Heart right ventricle (tissue), 16 donors: ENCODE results near the gene DNAJB1. TPM values are rescaled to one million over a fixed set of nuclear protein-coding genes. Genes with fewer than 3 reads are reported as not detected.

ENCODE experiments used
- ATAC-seq, 8 donors: fragments of 200-7000 bp; cut with Tn5 transposase; one replicate each; pipeline ENCODE4 v1.9.1; 2020; ENCODE audit warnings: mild to moderate bottlenecking in 8 of 8, moderate library complexity in 8 of 8, moderate number of reproducible peaks in 1 of 8
- DNase-seq, 2 donors: peaks; one replicate each; pipeline ENCODE4 v3.0.0-alpha.2; 2020
- H3K27ac ChIP-seq, 10 donors: fragments of 200-600 bp; sonication (generic) in 2 of 10; one replicate each; pipeline versions ENCODE4 v1.5.0 to v1.8.0; 2020 to 2022; ENCODE audit warnings: mild to moderate bottlenecking in 3 of 10
- H3K27me3 ChIP-seq, 7 donors: fragments of 200-600 bp; one replicate each; pipeline ENCODE4 v1.8.0; 2021 to 2022; ENCODE audit warnings: mild to moderate bottlenecking in 2 of 7
- H3K36me3 ChIP-seq, 9 donors: fragments of 200-600 bp; sonication (generic) in 1 of 9; one replicate each; pipeline versions ENCODE4 v1.5.0 to v1.8.0; 2020 to 2022; ENCODE audit warnings: mild to moderate bottlenecking in 2 of 9
- H3K4me1 ChIP-seq, 9 donors: fragments of 200-600 bp; sonication (generic) in 1 of 9; one replicate each; pipeline versions ENCODE4 v1.5.0 to v1.8.0; 2020 to 2022; ENCODE audit warnings: mild to moderate bottlenecking in 4 of 9
- H3K4me3 ChIP-seq, 10 donors: fragments of 200-600 bp; sonication (generic) in 2 of 10; one replicate each; pipeline versions ENCODE4 v1.5.0 to v1.8.0; 2020 to 2022; ENCODE audit warnings: mild to moderate bottlenecking in 7 of 10, moderate library complexity in 2 of 10
- H3K9me3 ChIP-seq, 11 donors: fragments of 200-600 bp in 10 of 11; sonication (generic) in 2 of 11; one replicate each; pipeline versions ENCODE4 v1.5.0 to v1.8.0; 2013 to 2022; ENCODE audit warnings: mild to moderate bottlenecking in 2 of 11, control low read depth in 1 of 11, moderate library complexity in 1 of 11
- CTCF ChIP-seq, 9 donors: fragments of 200-600 bp; sonication (generic) in 2 of 9; IDR thresholded peaks; one replicate each; pipeline versions ENCODE4 v1.5.0 to v1.8.0; 2021 to 2022; ENCODE audit warnings: antibody characterized with exemption in 9 of 9, mild to moderate bottlenecking in 5 of 9, moderate library complexity in 1 of 9
- WGBS, 2 donors: extraction: QIAGEN DNeasy Blood & Tissue Kit; methylation state at CpG; one replicate each; pipeline ENCODE4 v1.1.7; 2013; ENCODE audit warnings: inconsistent platforms in 1 of 2; 5-methylcytosine and 5-hydroxymethylcytosine counted together
- intact Hi-C, 10 donors: fragments of 100-400 bp; cut with DNase I; formaldehyde crosslinking; loops; one replicate each; pipeline versions ENCODE4 v1.11.1 to v1.14.2; 2022
- polyA plus RNA-seq, 2 donors: library from polyadenylated mRNA; stranded (reverse); fragments of 200-250 nt; gene quantifications; one replicate each; pipeline ENCODE4 v1.2.3, GENCODE V29; 2013
- total RNA-seq, 10 donors: library from RNA; stranded (reverse); fragmentation: NEBNext Ultra II Directional in 3 of 10; extraction: Animal tissue kit (Norgen Biotek cat#: 25700) in 3 of 10; gene quantifications; one replicate each; pipeline versions ENCODE4 v1.2.1 to v1.2.4, GENCODE V29; 2021 to 2023
- donor health status: Arrhythmogenic right ventricular cardiomyopathy.
- donor health status: ischemic (EF 13 %, LVEDD 7.1; RV severe dilation, severe dysfunction).
- donor health status: healthy with polysubstance abuse.
- donor health status: DM: no; HTN: yes; CAD: no.
- donor health status: DM: no; HTN: no; CAD: no.
- donor health status: ischemic (EF 25% LVEDD 6.9; RV normal size, moderate dysfunction).
- donor health status: ischemic (EF 25% LVEDD 5.7; RV mildly dilated, moderate dysfunction).
- donor health status: healthy.
- donor health status: DM: yes; HTN: yes; CAD: no.
- donor health status: Ischemic cardiomyopathy.
- donor health status: ischemic (EF 35%, LVEDD 5.7; RV mildly dilated, moderate dysfunction).
- donor health status: nonischemic (EF 11% LVEDD 7.7; RV severe dilation, severe dysfunction).
- donor health status: DM: yes; HTN: yes; CAD: no.
- donor health status: PGD.
- donor health status: ischemic (EF 29% LVEDD 5.4; RV normal size, mild dysfunction).
- donor health status: nonischemic (EF 23%, LVEDD 6.1; RV moderate dilation, normal function).

Gene DNAJB1
- total and polyA plus RNA-seq, 12 donors = 23.6 to 99.0 (median 44.6) TPM

DNA sequence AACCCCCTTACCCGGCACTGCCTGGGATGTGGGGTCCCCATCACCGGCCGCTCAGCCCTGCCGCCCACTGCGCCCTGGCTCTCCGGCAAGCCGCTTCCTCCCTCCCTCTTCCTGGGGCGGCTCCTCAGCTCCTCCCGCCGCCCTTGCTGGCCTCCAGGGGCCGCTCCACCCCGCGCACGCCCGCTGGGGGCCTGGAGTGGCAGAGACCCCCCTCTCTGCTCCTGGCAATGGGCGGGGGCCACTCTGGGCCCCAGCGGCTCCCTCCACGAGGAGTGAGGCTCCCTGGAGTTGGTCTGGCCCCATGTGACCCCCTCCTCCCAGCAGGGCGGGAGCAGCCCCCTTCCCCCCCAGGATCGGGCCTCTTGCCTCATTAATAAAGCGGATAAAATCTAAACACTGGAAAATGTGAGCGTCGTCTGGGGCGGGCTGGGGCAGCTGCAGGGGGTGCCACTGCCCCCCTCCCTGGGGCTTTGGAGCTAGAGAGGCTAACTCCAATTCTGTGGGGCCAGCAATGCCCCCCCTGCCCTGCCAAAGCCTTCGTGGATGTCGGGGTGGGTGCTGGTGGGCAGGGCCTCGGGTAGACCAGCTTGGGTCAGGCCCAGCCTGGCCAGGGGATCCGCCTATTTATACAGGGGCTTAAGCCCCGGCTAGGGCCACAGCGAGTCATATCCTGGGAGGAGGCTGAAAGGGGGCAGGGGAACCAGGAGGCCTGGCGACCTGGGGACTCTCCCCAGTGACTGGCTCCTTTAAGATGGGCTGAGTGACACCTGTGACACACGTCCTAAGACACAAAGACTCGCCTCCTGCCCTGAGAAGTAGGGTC, 42.7 kb downstream of the DNAJB1 start, which contains the start of gene PTGER1:
Gene PTGER1 (minus strand): TSS at position 104 of the 823 bp plus-strand sequence. CDS start 1,034 bp downstream, outside the sequence.
- 17 to 23% methylated on average over 33 of the region's 33 CpGs for WGBS, 2 donors
- peak within 1 kb of the TSS in 2 of 10 donors; percentile 13 to 38 for H3K4me3 ChIP-seq
- peaks cover 11 to 57% (median 33%) of the 10 kb centered on the region in 9 donors for H3K4me1 ChIP-seq
- no peak for DNase-seq
- peaks cover 4 to 39% (median 31%) of the 10 kb centered on the region in 7 donors for H3K27me3 ChIP-seq
- no peak within 1 kb of the TSS for H3K27ac ChIP-seq
- intact Hi-C loops = loop anchor here in 1 of 10 donors (10.0 kb wide), 1 partner anchor 341 kb away; the partner anchor contains the start of gene ASF1B
- ATAC-seq = peak in 1 of 8 donors; percentile 7
- H3K9me3 ChIP-seq = no peaks in the 10 kb centered on the region
- TF ChIP-seq CTCF (IDR thresholded peaks at IDR 0.05) = peak in 7 of 9 donors; percentile 26 to 51 (median 40)
- H3K36me3 ChIP-seq = peaks cover 0 to 47% (median 30%) of the 10 kb centered on the region in 9 donors

GRCh38 chr19:14474827-14475226, 43.4 kb downstream of the DNAJB1 start:
- H3K27me3 ChIP-seq = peaks cover 4 to 39% (median 31%) of the 10 kb centered on the region in 7 donors
- no peaks in the 10 kb centered on the region for H3K9me3 ChIP-seq
- H3K27ac ChIP-seq = no peak overlapping the region
- H3K4me1 ChIP-seq = peaks cover 11 to 57% (median 33%) of the 10 kb centered on the region in 9 donors
- ATAC-seq (no peak), DNase-seq (no peak)
- intact Hi-C loops = loop anchor here in 5 of 10 donors (5.0 to 10.0 kb wide), 4 partner anchors 38 to 340 kb away; partner anchors contain the start of genes ASF1B (in 1 of the 5) and PKN1 (in 1 of the 5)
- no peak for TF ChIP-seq CTCF (IDR thresholded peaks at IDR 0.05)
- 47 to 48% methylated on average over 12 of the region's 12 CpGs for WGBS, 2 donors
- H3K36me3 ChIP-seq = peaks cover 0 to 47% (median 31%) of the 10 kb centered on the region in 9 donors
- no peak overlapping the region for H3K4me3 ChIP-seq

DNA sequence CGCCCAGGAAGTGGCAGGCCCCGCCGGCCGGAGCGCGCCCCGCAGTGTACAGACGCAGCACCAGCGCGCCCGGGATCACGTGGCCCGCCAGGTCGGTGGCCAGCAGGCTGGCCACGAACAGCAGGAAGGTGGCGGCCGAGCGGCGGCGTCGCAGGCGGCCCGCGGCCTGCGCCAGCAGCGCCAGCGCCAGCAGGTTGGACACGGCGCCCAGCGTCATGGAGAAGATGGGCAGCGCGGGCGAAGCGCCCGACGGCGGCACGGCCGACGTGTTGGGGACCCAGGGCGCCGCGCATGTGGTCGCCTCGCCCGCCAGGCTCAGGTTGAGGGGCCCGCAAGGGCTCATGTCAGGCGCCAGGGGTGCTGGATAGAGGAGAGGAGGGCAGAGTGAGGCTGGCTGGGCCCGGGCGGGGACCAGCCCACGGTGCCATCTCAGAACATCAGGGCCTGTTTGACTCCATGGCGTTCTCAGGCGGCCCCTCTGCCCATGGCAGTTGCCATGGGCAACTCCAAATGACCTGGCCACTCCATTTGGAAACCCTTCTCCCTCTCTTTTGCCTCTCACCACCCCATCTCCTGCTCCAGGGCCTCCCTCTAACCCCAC, 44.1 kb downstream of the DNAJB1 start:
- intact Hi-C loops = loop anchor here in 5 of 10 donors (5.0 to 10.0 kb wide), 4 partner anchors 37 to 339 kb away; partner anchors contain the start of genes ASF1B (in 1 of the 5) and PKN1 (in 1 of the 5)
- Histone ChIP-seq H3K4me1 (peaks cover 11 to 57% (median 33%) of the 10 kb centered on the region in 9 donors), H3K27me3 (peaks cover 4 to 39% (median 31%) of the 10 kb centered on the region in 7 donors), H3K27ac (no peak overlapping the region), H3K9me3 (no peaks in the 10 kb centered on the region), H3K4me3 (peak overlapping the region in 6 of 10 donors; percentile 5 to 38 (median 14)), H3K36me3 (peaks cover 0 to 47% (median 32%) of the 10 kb centered on the region in 9 donors)
- ATAC-seq = no peak
- 16 to 19% methylated on average over 43 to 53 of the region's 53 CpGs for WGBS, 2 donors
- no peak for TF ChIP-seq CTCF (IDR thresholded peaks at IDR 0.05)
- no peak for DNase-seq
